ENCODE measurements around the gene AHNAK.
A peak's percentile ranks its signal among the peaks of the same experiment; 100 is the strongest.

The AHNAK gene

GRCh38 chr11:62433141-62433903 is 113.3 kb downstream of the AHNAK start:
- DNase-seq (ENCODE audit: low read depth, low spot score): no peak

GRCh38 chr11:62432695-62433094 is 113.9 kb downstream of the AHNAK start:
- DNase-seq (ENCODE audit: low read depth, low spot score): no peak

- DNase-seq (ENCODE audit: low read depth, low spot score): no peak
Measured at GRCh38 chr11:62431171-62431901, 115.3 kb downstream of the AHNAK start.

GRCh38 chr11:62430425-62430824 is 116.2 kb downstream of the AHNAK start:
- no peak for DNase-seq (ENCODE audit: low read depth, low spot score)

- peak; percentile 69 for DNase-seq (ENCODE audit: low read depth, low spot score)
Measured at GRCh38 chr11:62428871-62429560, 117.6 kb downstream of the AHNAK start.

- DNase-seq (ENCODE audit: low read depth, low spot score): no peak
Measured at GRCh38 chr11:62427630-62428233, 118.9 kb downstream of the AHNAK start.

GRCh38 chr11:62423012-62423411 is 123.6 kb downstream of the AHNAK start:
- peak; percentile 38 for DNase-seq (ENCODE audit: low read depth, low spot score)

GRCh38 chr11:62421996-62422395 is 124.6 kb downstream of the AHNAK start:
- DNase-seq (ENCODE audit: low read depth, low spot score): no peak

- no peak for DNase-seq (ENCODE audit: low read depth, low spot score)
Measured at GRCh38 chr11:62420882-62421281, 125.7 kb downstream of the AHNAK start.

- DNase-seq (ENCODE audit: low read depth, low spot score): no peak
Measured at GRCh38 chr11:62419943-62420342, 126.7 kb downstream of the AHNAK start.

GRCh38 chr11:62419314-62419929 is 127.2 kb downstream of the AHNAK start:
- DNase-seq (ENCODE audit: low read depth, low spot score): no peak

GRCh38 chr11:62418733-62419132 is 127.9 kb downstream of the AHNAK start, which contains the start of gene SCGB1A1:
TSS of gene SCGB1A1 (plus strand) at chr11:62419033. CDS start at chr11:62419096, 63 bp downstream.
- no peak for DNase-seq (ENCODE audit: low read depth, low spot score)

GRCh38 chr11:62418136-62418535 is 128.5 kb downstream of the AHNAK start:
- no peak for DNase-seq (ENCODE audit: low read depth, low spot score)

GRCh38 chr11:62416596-62416995 is 130.0 kb downstream of the AHNAK start:
- DNase-seq (ENCODE audit: low read depth, low spot score): no peak

- DNase-seq (ENCODE audit: low read depth, low spot score): no peak
Measured at GRCh38 chr11:62413060-62413696, 133.4 kb downstream of the AHNAK start.

- DNase-seq (ENCODE audit: low read depth, low spot score): no peak
Measured at GRCh38 chr11:62411524-62411923, 135.1 kb downstream of the AHNAK start.

- no peak for DNase-seq (ENCODE audit: low read depth, low spot score)
Measured at GRCh38 chr11:62410972-62411371, 135.6 kb downstream of the AHNAK start.

- no peak for DNase-seq (ENCODE audit: low read depth, low spot score)
Measured at GRCh38 chr11:62409831-62410230, 136.8 kb downstream of the AHNAK start.

- DNase-seq (ENCODE audit: low read depth, low spot score): no peak
Measured at GRCh38 chr11:62406034-62406433, 140.6 kb downstream of the AHNAK start.

GRCh38 chr11:62404901-62405300 is 141.7 kb downstream of the AHNAK start:
- no peak for DNase-seq (ENCODE audit: low read depth, low spot score)

GRCh38 chr11:62404435-62404834 is 142.2 kb downstream of the AHNAK start:
- no peak for DNase-seq (ENCODE audit: low read depth, low spot score)
